ENCODE data around the gene TMEM97. TPM values are rescaled to one million over a fixed set of nuclear protein-coding genes. Genes with fewer than 3 reads are reported as not detected.
"Not testable (repeated sequence)": the region's sequence is repeated elsewhere in the genome, so short reads cannot be mapped to it uniquely, and the experiment has no call there.

The TMEM97 gene
- total RNA-seq, 1 donor from 2014 or later: 12.5 TPM

GRCh38 chr17:28282596-28282995 is 36.4 kb upstream of the TMEM97 start:
- Histone ChIP-seq H3K27me3 (ENCODE audit: control insufficient read depth in 3 of 3, insufficient read depth in 3 of 3, low read length in 3 of 3) (no peaks in the 10 kb centered on the region), H3K9ac (ENCODE audit: low read depth in 1 of 3, low read length in 3 of 3) (no peak overlapping the region)

GRCh38 chr17:28285965-28286364 is 33.0 kb upstream of the TMEM97 start:
- H3K9ac ChIP-seq (ENCODE audit: low read depth in 1 of 3, low read length in 3 of 3): no peak overlapping the region
- H3K9me3 ChIP-seq (ENCODE audit: control insufficient read depth in 3 of 3, low read length in 3 of 3): no peaks in the 10 kb centered on the region
- no peaks in the 10 kb centered on the region for H3K36me3 ChIP-seq (ENCODE audit: control insufficient read depth in 3 of 3, insufficient read depth in 3 of 3, low read length in 3 of 3)

More at GRCh38 chr17:28282596-28282995, 36.4 kb upstream of the TMEM97 start:
- Histone ChIP-seq H3K9me3 (ENCODE audit: control insufficient read depth in 3 of 3, low read length in 3 of 3) (no peaks in the 10 kb centered on the region), H3K27ac (ENCODE audit: low read depth, low read length) (no peak overlapping the region), H3K4me3 (ENCODE audit: low read length in 3 of 3) (no peak overlapping the region), H3K4me1 (ENCODE audit: control insufficient read depth in 3 of 3, insufficient read depth in 3 of 3, low read length in 3 of 3) (no peaks in the 10 kb centered on the region), H3K36me3 (ENCODE audit: control insufficient read depth in 3 of 3, insufficient read depth in 3 of 3, low read length in 3 of 3) (no peaks in the 10 kb centered on the region)

GRCh38 chr17:28290703-28291102 is 28.3 kb upstream of the TMEM97 start:
- H3K27ac ChIP-seq (ENCODE audit: low read depth, low read length): no peak overlapping the region
- H3K9me3 ChIP-seq (ENCODE audit: control insufficient read depth in 3 of 3, low read length in 3 of 3): no peaks in the 10 kb centered on the region
- H3K4me1 ChIP-seq (ENCODE audit: control insufficient read depth in 3 of 3, insufficient read depth in 3 of 3, low read length in 3 of 3): no peaks in the 10 kb centered on the region
- H3K9ac ChIP-seq (ENCODE audit: low read depth in 1 of 3, low read length in 3 of 3): no peak overlapping the region
- H3K36me3 ChIP-seq (ENCODE audit: control insufficient read depth in 3 of 3, insufficient read depth in 3 of 3, low read length in 3 of 3): no peaks in the 10 kb centered on the region
- no peak overlapping the region for H3K4me3 ChIP-seq (ENCODE audit: low read length in 3 of 3)
- no peaks in the 10 kb centered on the region for H3K27me3 ChIP-seq (ENCODE audit: control insufficient read depth in 3 of 3, insufficient read depth in 3 of 3, low read length in 3 of 3)

More at GRCh38 chr17:28285965-28286364, 33.0 kb upstream of the TMEM97 start:
- Histone ChIP-seq H3K4me3 (ENCODE audit: low read length in 3 of 3) (no peak overlapping the region), H3K27me3 (ENCODE audit: control insufficient read depth in 3 of 3, insufficient read depth in 3 of 3, low read length in 3 of 3) (no peaks in the 10 kb centered on the region), H3K4me1 (ENCODE audit: control insufficient read depth in 3 of 3, insufficient read depth in 3 of 3, low read length in 3 of 3) (no peaks in the 10 kb centered on the region), H3K27ac (ENCODE audit: low read depth, low read length) (no peak overlapping the region)

- Histone ChIP-seq H3K9me3 (ENCODE audit: control insufficient read depth in 3 of 3, low read length in 3 of 3) (no peaks in the 10 kb centered on the region), H3K27me3 (ENCODE audit: control insufficient read depth in 3 of 3, insufficient read depth in 3 of 3, low read length in 3 of 3) (no peaks in the 10 kb centered on the region), H3K4me3 (ENCODE audit: low read length in 3 of 3) (no peak overlapping the region), H3K36me3 (ENCODE audit: control insufficient read depth in 3 of 3, insufficient read depth in 3 of 3, low read length in 3 of 3) (no peaks in the 10 kb centered on the region), H3K9ac (ENCODE audit: low read depth in 1 of 3, low read length in 3 of 3) (no peak overlapping the region), H3K4me1 (ENCODE audit: control insufficient read depth in 3 of 3, insufficient read depth in 3 of 3, low read length in 3 of 3) (no peaks in the 10 kb centered on the region), H3K27ac (ENCODE audit: low read depth, low read length) (no peak overlapping the region)
Observed at GRCh38 chr17:28291780-28292330, 27.1 kb upstream of the TMEM97 start.

- H3K27me3 ChIP-seq (ENCODE audit: control insufficient read depth in 3 of 3, insufficient read depth in 3 of 3, low read length in 3 of 3); H3K4me3 ChIP-seq (ENCODE audit: low read length in 3 of 3); H3K9me3 ChIP-seq (ENCODE audit: control insufficient read depth in 3 of 3, low read length in 3 of 3); H3K36me3 ChIP-seq (ENCODE audit: control insufficient read depth in 3 of 3, insufficient read depth in 3 of 3, low read length in 3 of 3); H3K4me1 ChIP-seq (ENCODE audit: control insufficient read depth in 3 of 3, insufficient read depth in 3 of 3, low read length in 3 of 3); H3K9ac ChIP-seq (ENCODE audit: low read depth in 1 of 3, low read length in 3 of 3); H3K27ac ChIP-seq (ENCODE audit: low read depth, low read length): not testable (repeated sequence)
Observed at GRCh38 chr17:28292878-28293277, 26.1 kb upstream of the TMEM97 start.

- H3K4me3 ChIP-seq (ENCODE audit: low read length in 3 of 3): no peak overlapping the region
- no peaks in the 10 kb centered on the region for H3K27me3 ChIP-seq (ENCODE audit: control insufficient read depth in 3 of 3, insufficient read depth in 3 of 3, low read length in 3 of 3)
- no peak overlapping the region for H3K9ac ChIP-seq (ENCODE audit: low read depth in 1 of 3, low read length in 3 of 3)
- H3K27ac ChIP-seq (ENCODE audit: low read depth, low read length): no peak overlapping the region
- no peaks in the 10 kb centered on the region for H3K9me3 ChIP-seq (ENCODE audit: control insufficient read depth in 3 of 3, low read length in 3 of 3)
- no peaks in the 10 kb centered on the region for H3K36me3 ChIP-seq (ENCODE audit: control insufficient read depth in 3 of 3, insufficient read depth in 3 of 3, low read length in 3 of 3)
- H3K4me1 ChIP-seq (ENCODE audit: control insufficient read depth in 3 of 3, insufficient read depth in 3 of 3, low read length in 3 of 3): no peaks in the 10 kb centered on the region
Observed at GRCh38 chr17:28293994-28294393, 25.0 kb upstream of the TMEM97 start.

GRCh38 chr17:28295677-28296578 is 23.1 kb upstream of the TMEM97 start:
- H3K4me1 ChIP-seq (ENCODE audit: control insufficient read depth in 3 of 3, insufficient read depth in 3 of 3, low read length in 3 of 3): no peaks in the 10 kb centered on the region
- H3K27ac ChIP-seq (ENCODE audit: low read depth, low read length): no peak overlapping the region
- H3K36me3 ChIP-seq (ENCODE audit: control insufficient read depth in 3 of 3, insufficient read depth in 3 of 3, low read length in 3 of 3): no peaks in the 10 kb centered on the region
- H3K4me3 ChIP-seq (ENCODE audit: low read length in 3 of 3): no peak overlapping the region
- no peak overlapping the region for H3K9ac ChIP-seq (ENCODE audit: low read depth in 1 of 3, low read length in 3 of 3)
- no peaks in the 10 kb centered on the region for H3K27me3 ChIP-seq (ENCODE audit: control insufficient read depth in 3 of 3, insufficient read depth in 3 of 3, low read length in 3 of 3)
- no peaks in the 10 kb centered on the region for H3K9me3 ChIP-seq (ENCODE audit: control insufficient read depth in 3 of 3, low read length in 3 of 3)

GRCh38 chr17:28298449-28298848 is 20.6 kb upstream of the TMEM97 start:
- Histone ChIP-seq H3K36me3 (ENCODE audit: control insufficient read depth in 3 of 3, insufficient read depth in 3 of 3, low read length in 3 of 3) (no peaks in the 10 kb centered on the region), H3K9me3 (ENCODE audit: control insufficient read depth in 3 of 3, low read length in 3 of 3) (no peaks in the 10 kb centered on the region), H3K4me1 (ENCODE audit: control insufficient read depth in 3 of 3, insufficient read depth in 3 of 3, low read length in 3 of 3) (no peaks in the 10 kb centered on the region), H3K27me3 (ENCODE audit: control insufficient read depth in 3 of 3, insufficient read depth in 3 of 3, low read length in 3 of 3) (no peaks in the 10 kb centered on the region), H3K27ac (ENCODE audit: low read depth, low read length) (no peak overlapping the region), H3K9ac (ENCODE audit: low read depth in 1 of 3, low read length in 3 of 3) (no peak overlapping the region), H3K4me3 (ENCODE audit: low read length in 3 of 3) (no peak overlapping the region)

GRCh38 chr17:28306954-28307401 is 12.0 kb upstream of the TMEM97 start:
- Histone ChIP-seq H3K9me3 (ENCODE audit: control insufficient read depth in 3 of 3, low read length in 3 of 3) (no peaks in the 10 kb centered on the region), H3K27me3 (ENCODE audit: control insufficient read depth in 3 of 3, insufficient read depth in 3 of 3, low read length in 3 of 3) (peaks cover 3 to 19% (median 10%) of the 10 kb centered on the region in 3 donors), H3K4me3 (ENCODE audit: low read length in 3 of 3) (no peak overlapping the region), H3K9ac (ENCODE audit: low read depth in 1 of 3, low read length in 3 of 3) (no peak overlapping the region), H3K27ac (ENCODE audit: low read depth, low read length) (no peak overlapping the region), H3K36me3 (ENCODE audit: control insufficient read depth in 3 of 3, insufficient read depth in 3 of 3, low read length in 3 of 3) (no peaks in the 10 kb centered on the region), H3K4me1 (ENCODE audit: control insufficient read depth in 3 of 3, insufficient read depth in 3 of 3, low read length in 3 of 3) (no peaks in the 10 kb centered on the region)

- no peak overlapping the region for H3K9ac ChIP-seq (ENCODE audit: low read depth in 1 of 3, low read length in 3 of 3)
- H3K27me3 ChIP-seq (ENCODE audit: control insufficient read depth in 3 of 3, insufficient read depth in 3 of 3, low read length in 3 of 3): no peaks in the 10 kb centered on the region
- no peak overlapping the region for H3K4me3 ChIP-seq (ENCODE audit: low read length in 3 of 3)
- no peaks in the 10 kb centered on the region for H3K9me3 ChIP-seq (ENCODE audit: control insufficient read depth in 3 of 3, low read length in 3 of 3)
- no peak overlapping the region for H3K27ac ChIP-seq (ENCODE audit: low read depth, low read length)
- H3K4me1 ChIP-seq (ENCODE audit: control insufficient read depth in 3 of 3, insufficient read depth in 3 of 3, low read length in 3 of 3): peaks cover 9 to 11% (median 9%) of the 10 kb centered on the region in 3 donors
- H3K36me3 ChIP-seq (ENCODE audit: control insufficient read depth in 3 of 3, insufficient read depth in 3 of 3, low read length in 3 of 3): no peaks in the 10 kb centered on the region
Observed at GRCh38 chr17:28313841-28314240, 5.2 kb upstream of the TMEM97 start.
